Measurements from ENCODE around the gene CMC2. TPM values are rescaled to one million over a fixed set of nuclear protein-coding genes. Genes with fewer than 3 reads are reported as not detected.

The CMC2 gene
- total and polyA plus RNA-seq, 2 of the 13 experiments (the other 11 are each of a cell fraction or from before 2014, with no cell fraction given), result 116 to 129 TPM

DNA sequence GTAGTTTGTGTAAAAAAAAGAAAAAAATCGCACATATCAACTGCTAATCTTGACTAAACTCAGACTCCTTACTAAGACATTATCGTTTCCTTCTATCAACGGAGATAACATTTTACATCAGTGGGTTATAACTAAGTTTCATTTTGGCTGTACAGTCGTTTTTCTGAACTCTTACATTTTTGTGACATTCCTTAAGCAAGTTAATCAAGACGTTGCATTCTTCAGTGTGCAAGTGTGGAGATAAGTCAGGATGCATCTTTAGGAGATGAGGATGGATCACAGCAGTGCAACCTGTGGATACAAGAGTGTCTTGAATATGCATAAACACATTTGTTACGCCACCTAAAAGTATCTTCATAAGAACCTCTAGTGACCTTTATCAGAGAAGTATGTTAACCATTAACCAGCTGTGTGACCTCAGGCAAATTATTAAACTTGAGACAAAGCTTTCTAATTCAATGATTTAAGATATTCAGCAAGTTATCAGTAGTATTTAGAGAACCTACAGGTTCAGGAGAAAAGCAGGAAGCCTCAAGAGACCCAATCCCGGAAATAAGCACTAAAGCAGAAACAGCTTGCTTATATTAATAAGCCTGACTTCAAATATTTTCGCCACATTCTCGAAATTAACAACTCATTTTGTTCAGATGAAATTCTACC lies 9.4 kb downstream of the CMC2 start (continued):
- TF ChIP-seq, protein P1, sequence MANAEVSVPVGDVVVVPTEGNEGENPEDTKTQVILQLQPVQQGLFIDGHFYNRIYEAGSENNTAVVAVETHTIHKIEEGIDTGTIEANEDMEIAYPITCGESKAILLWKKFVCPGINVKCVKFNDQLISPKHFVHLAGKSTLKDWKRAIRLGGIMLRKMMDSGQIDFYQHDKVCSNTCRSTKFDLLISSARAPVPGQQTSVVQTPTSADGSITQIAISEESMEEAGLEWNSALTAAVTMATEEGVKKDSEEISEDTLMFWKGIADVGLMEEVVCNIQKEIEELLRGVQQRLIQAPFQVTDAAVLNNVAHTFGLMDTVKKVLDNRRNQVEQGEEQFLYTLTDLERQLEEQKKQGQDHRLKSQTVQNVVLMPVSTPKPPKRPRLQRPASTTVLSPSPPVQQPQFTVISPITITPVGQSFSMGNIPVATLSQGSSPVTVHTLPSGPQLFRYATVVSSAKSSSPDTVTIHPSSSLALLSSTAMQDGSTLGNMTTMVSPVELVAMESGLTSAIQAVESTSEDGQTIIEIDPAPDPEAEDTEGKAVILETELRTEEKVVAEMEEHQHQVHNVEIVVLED (CRISPR knock-in tag; IDR thresholded peaks at IDR 0.05; ENCODE audit: borderline replicate concordance), result no peak
- TF ChIP-seq NONO (IDR thresholded peaks at IDR 0.05) (no peak), NONO (CRISPR knock-in tag; conservative IDR thresholded peaks at IDR 0.05) (no peak), KAT8 (CRISPR knock-in tag; IDR thresholded peaks at IDR 0.05) (no peak; the same call in 1 of the 2 replicates), JUN (CRISPR knock-in tag; IDR thresholded peaks at IDR 0.05) (no peak), SOX13 (IDR thresholded peaks at IDR 0.05) (no peak), SOX13 (CRISPR knock-in tag; conservative IDR thresholded peaks at IDR 0.05 in 1 of 2, IDR thresholded peaks at IDR 0.05 in 1 of 2) (peak in 1 of 2 experiments; percentile 76; a peak in 2 of 4 replicates), ZNF83 (CRISPR knock-in tag; IDR thresholded peaks at IDR 0.05; ENCODE audit: borderline replicate concordance) (no peak), NKX3-1 (CRISPR knock-in tag; IDR thresholded peaks at IDR 0.05) (no peak), MAF1 (CRISPR knock-in tag; IDR thresholded peaks at IDR 0.05; ENCODE audit: borderline replicate concordance) (no peak), PCBP2 (optimal IDR thresholded peaks at IDR 0.05; ENCODE audit: low read depth, low read length, poor library complexity, severe bottlenecking) (no peak), ZNF567 (CRISPR knock-in tag; IDR thresholded peaks at IDR 0.05; ENCODE audit: borderline replicate concordance) (no peak), ZNF282 (IDR thresholded peaks at IDR 0.05; ENCODE audit: partially characterized antibody) (no peak), HNRNPLL (IDR thresholded peaks at IDR 0.05; ENCODE audit: low read depth, low read length, poor library complexity, severe bottlenecking) (no peak), ZKSCAN5 (CRISPR knock-in tag; IDR thresholded peaks at IDR 0.05) (no peak)
- TF ChIP-seq, protein P2, sequence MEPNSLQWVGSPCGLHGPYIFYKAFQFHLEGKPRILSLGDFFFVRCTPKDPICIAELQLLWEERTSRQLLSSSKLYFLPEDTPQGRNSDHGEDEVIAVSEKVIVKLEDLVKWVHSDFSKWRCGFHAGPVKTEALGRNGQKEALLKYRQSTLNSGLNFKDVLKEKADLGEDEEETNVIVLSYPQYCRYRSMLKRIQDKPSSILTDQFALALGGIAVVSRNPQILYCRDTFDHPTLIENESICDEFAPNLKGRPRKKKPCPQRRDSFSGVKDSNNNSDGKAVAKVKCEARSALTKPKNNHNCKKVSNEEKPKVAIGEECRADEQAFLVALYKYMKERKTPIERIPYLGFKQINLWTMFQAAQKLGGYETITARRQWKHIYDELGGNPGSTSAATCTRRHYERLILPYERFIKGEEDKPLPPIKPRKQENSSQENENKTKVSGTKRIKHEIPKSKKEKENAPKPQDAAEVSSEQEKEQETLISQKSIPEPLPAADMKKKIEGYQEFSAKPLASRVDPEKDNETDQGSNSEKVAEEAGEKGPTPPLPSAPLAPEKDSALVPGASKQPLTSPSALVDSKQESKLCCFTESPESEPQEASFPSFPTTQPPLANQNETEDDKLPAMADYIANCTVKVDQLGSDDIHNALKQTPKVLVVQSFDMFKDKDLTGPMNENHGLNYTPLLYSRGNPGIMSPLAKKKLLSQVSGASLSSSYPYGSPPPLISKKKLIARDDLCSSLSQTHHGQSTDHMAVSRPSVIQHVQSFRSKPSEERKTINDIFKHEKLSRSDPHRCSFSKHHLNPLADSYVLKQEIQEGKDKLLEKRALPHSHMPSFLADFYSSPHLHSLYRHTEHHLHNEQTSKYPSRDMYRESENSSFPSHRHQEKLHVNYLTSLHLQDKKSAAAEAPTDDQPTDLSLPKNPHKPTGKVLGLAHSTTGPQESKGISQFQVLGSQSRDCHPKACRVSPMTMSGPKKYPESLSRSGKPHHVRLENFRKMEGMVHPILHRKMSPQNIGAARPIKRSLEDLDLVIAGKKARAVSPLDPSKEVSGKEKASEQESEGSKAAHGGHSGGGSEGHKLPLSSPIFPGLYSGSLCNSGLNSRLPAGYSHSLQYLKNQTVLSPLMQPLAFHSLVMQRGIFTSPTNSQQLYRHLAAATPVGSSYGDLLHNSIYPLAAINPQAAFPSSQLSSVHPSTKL (CRISPR knock-in tag; IDR thresholded peaks at IDR 0.05), result peak; percentile 67; the same call in 1 of the 2 replicates
- TF ChIP-seq, protein P3, sequence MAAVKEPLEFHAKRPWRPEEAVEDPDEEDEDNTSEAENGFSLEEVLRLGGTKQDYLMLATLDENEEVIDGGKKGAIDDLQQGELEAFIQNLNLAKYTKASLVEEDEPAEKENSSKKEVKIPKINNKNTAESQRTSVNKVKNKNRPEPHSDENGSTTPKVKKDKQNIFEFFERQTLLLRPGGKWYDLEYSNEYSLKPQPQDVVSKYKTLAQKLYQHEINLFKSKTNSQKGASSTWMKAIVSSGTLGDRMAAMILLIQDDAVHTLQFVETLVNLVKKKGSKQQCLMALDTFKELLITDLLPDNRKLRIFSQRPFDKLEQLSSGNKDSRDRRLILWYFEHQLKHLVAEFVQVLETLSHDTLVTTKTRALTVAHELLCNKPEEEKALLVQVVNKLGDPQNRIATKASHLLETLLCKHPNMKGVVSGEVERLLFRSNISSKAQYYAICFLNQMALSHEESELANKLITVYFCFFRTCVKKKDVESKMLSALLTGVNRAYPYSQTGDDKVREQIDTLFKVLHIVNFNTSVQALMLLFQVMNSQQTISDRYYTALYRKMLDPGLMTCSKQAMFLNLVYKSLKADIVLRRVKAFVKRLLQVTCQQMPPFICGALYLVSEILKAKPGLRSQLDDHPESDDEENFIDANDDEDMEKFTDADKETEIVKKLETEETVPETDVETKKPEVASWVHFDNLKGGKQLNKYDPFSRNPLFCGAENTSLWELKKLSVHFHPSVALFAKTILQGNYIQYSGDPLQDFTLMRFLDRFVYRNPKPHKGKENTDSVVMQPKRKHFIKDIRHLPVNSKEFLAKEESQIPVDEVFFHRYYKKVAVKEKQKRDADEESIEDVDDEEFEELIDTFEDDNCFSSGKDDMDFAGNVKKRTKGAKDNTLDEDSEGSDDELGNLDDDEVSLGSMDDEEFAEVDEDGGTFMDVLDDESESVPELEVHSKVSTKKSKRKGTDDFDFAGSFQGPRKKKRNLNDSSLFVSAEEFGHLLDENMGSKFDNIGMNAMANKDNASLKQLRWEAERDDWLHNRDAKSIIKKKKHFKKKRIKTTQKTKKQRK (IDR thresholded peaks at IDR 0.05; ENCODE audit: low read length), result no peak
- TF ChIP-seq, protein P4, sequence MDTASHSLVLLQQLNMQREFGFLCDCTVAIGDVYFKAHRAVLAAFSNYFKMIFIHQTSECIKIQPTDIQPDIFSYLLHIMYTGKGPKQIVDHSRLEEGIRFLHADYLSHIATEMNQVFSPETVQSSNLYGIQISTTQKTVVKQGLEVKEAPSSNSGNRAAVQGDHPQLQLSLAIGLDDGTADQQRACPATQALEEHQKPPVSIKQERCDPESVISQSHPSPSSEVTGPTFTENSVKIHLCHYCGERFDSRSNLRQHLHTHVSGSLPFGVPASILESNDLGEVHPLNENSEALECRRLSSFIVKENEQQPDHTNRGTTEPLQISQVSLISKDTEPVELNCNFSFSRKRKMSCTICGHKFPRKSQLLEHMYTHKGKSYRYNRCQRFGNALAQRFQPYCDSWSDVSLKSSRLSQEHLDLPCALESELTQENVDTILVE (CRISPR knock-in tag; IDR thresholded peaks at IDR 0.05), result 0 out of 2 replicates have a peak, but pooled peaks have one; percentile 30
